ENCODE measurements around the gene TCF12. TPM values are rescaled to one million over a fixed set of nuclear protein-coding genes. Genes with fewer than 3 reads are reported as not detected.

TCF12 gene
- polyA plus RNA-seq, 4 donors = 15.4 to 62.0 (median 18.5) TPM

DNA sequence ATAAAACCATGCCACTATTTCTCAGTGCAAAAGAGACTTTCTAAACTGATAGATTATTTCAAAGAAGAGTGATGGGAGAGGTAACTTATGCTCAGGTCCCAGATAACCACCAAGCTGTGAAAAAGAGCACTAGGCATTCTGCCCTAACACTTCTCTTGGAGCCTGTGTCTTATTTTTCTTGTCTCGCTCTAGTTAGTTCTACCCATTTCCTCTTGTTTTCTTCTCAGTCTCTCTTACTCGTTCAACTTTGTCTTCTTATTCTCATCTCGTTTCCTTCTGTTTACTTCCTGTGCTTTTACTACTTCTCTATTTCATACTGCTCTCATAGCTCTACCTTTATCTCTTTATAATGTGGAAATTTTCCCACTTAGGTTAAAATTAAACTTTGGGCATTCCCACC lies 366.1 kb downstream of the TCF12 start:
- no peak for FAIRE-seq
- Histone ChIP-seq H3K27me3 (ENCODE audit: control insufficient read depth in 3 of 3, insufficient read depth in 3 of 3, low read length in 3 of 3) (no peaks in the 10 kb centered on the region), H3K4me3 (ENCODE audit: low read depth in 1 of 3, low read length in 3 of 3) (no peak overlapping the region), H3K4me1 (ENCODE audit: control insufficient read depth in 3 of 3, insufficient read depth in 2 of 3, low read depth in 1 of 3, low read length in 2 of 3) (no peaks in the 10 kb centered on the region), H3K9me3 (ENCODE audit: control insufficient read depth in 2 of 2, insufficient read depth in 1 of 2, low read depth in 1 of 2, low read length in 1 of 2) (no peaks in the 10 kb centered on the region), H3K27ac (ENCODE audit: low read depth in 1 of 3, low read length in 2 of 3) (no peak overlapping the region), H3K36me3 (ENCODE audit: control insufficient read depth in 3 of 3, insufficient read depth in 2 of 3, low read depth in 1 of 3, low read length in 3 of 3) (peaks cover 10 to 31% (median 12%) of the 10 kb centered on the region in 3 donors)
- WGBS, 3 donors = 51 to 56% (median 54%) methylated on average over 3 of the region's 3 CpGs
- no peak for DNase-seq

DNA sequence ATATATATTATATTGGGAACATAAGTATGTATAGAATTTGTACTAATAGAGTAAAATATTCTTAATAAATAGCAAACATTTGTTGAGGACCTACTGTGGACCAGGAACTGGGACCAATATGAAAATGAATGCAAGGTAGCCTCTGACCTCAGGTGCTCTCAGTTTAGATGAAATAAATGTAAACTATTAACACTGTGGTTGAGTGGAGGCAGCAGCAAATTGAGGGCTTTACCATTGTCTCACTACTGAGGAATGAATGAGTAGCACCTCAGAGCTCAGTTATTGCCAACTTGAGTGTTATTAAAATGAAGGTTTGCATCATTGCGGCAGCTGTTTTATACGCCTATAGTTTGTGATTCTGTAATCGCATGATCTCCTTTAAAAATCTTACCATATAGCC lies 366.9 kb downstream of the TCF12 start:
- H3K36me3 ChIP-seq (ENCODE audit: control insufficient read depth in 3 of 3, insufficient read depth in 2 of 3, low read depth in 1 of 3, low read length in 3 of 3) = peaks cover 12 to 31% (median 13%) of the 10 kb centered on the region in 3 donors
- H3K9me3 ChIP-seq (ENCODE audit: control insufficient read depth in 2 of 2, insufficient read depth in 1 of 2, low read depth in 1 of 2, low read length in 1 of 2) = no peaks in the 10 kb centered on the region
- no peak overlapping the region for H3K4me3 ChIP-seq (ENCODE audit: low read depth in 1 of 3, low read length in 3 of 3)
- no peaks in the 10 kb centered on the region for H3K27me3 ChIP-seq (ENCODE audit: control insufficient read depth in 3 of 3, insufficient read depth in 3 of 3, low read length in 3 of 3)
- no peaks in the 10 kb centered on the region for H3K4me1 ChIP-seq (ENCODE audit: control insufficient read depth in 3 of 3, insufficient read depth in 2 of 3, low read depth in 1 of 3, low read length in 2 of 3)
- no peak overlapping the region for H3K27ac ChIP-seq (ENCODE audit: low read depth in 1 of 3, low read length in 2 of 3)
- FAIRE-seq (no peak), DNase-seq (no peak)
- 93 to 98% (median 95%) methylated on average over 3 of the region's 3 CpGs for WGBS, 3 donors

DNA sequence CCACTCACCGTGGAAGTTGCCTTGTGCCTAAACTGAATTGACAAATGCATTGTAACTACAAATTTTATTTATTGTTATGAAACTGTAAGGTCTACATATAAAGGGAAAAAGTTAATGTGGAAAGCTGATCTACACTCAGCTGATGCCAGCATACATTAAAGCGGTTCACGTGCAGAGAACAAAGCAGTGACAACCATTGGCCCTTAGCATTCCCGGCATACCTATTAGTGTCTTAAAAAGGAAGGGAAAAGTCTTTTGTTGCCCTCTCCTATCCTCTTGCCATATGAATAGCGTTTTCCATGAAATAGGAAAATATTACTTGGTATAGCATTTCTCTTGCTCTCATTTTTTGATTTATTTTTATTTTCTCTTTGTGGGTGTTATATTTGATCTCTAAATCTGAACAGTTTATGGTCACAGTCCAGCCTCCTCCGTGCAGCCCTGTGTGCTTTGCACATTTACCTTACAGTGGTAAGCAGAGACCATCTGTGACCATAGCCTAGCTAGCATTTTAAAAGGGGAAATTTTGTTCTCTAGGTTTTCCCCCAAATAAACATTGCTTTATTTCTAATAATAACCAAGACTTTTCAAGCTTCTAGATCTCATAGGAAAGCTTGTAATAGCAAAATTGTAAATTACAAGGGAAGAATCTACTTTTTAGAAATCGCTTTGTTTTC lies 368.1 kb downstream of the TCF12 start:
- 90 to 98% (median 94%) methylated on average over 7 of the region's 7 CpGs for WGBS, 3 donors
- FAIRE-seq = no peak
- no peak for DNase-seq
- no peaks in the 10 kb centered on the region for H3K4me1 ChIP-seq (ENCODE audit: control insufficient read depth in 3 of 3, insufficient read depth in 2 of 3, low read depth in 1 of 3, low read length in 2 of 3)
- no peak overlapping the region for H3K4me3 ChIP-seq (ENCODE audit: low read depth in 1 of 3, low read length in 3 of 3)
- no peaks in the 10 kb centered on the region for H3K27me3 ChIP-seq (ENCODE audit: control insufficient read depth in 3 of 3, insufficient read depth in 3 of 3, low read length in 3 of 3)
- H3K36me3 ChIP-seq (ENCODE audit: control insufficient read depth in 3 of 3, insufficient read depth in 2 of 3, low read depth in 1 of 3, low read length in 3 of 3) = peaks cover 10 to 33% (median 13%) of the 10 kb centered on the region in 3 donors
- H3K27ac ChIP-seq (ENCODE audit: low read depth in 1 of 3, low read length in 2 of 3) = no peak overlapping the region
- H3K9me3 ChIP-seq (ENCODE audit: control insufficient read depth in 2 of 2, insufficient read depth in 1 of 2, low read depth in 1 of 2, low read length in 1 of 2) = no peaks in the 10 kb centered on the region

GRCh38 chr15:57287123-57287521 lies 368.7 kb downstream of the TCF12 start:
- Histone ChIP-seq H3K27ac (ENCODE audit: low read depth in 1 of 3, low read length in 2 of 3) (no peak overlapping the region), H3K36me3 (ENCODE audit: control insufficient read depth in 3 of 3, insufficient read depth in 2 of 3, low read depth in 1 of 3, low read length in 3 of 3) (peaks cover 10 to 34% (median 13%) of the 10 kb centered on the region in 3 donors), H3K9me3 (ENCODE audit: control insufficient read depth in 2 of 2, insufficient read depth in 1 of 2, low read depth in 1 of 2, low read length in 1 of 2) (no peaks in the 10 kb centered on the region), H3K4me3 (ENCODE audit: low read depth in 1 of 3, low read length in 3 of 3) (no peak overlapping the region), H3K4me1 (ENCODE audit: control insufficient read depth in 3 of 3, insufficient read depth in 2 of 3, low read depth in 1 of 3, low read length in 2 of 3) (no peaks in the 10 kb centered on the region), H3K27me3 (ENCODE audit: control insufficient read depth in 3 of 3, insufficient read depth in 3 of 3, low read length in 3 of 3) (no peaks in the 10 kb centered on the region)
- no peak for DNase-seq
- no peak for FAIRE-seq
- 64 to 77% (median 70%) methylated on average over 2 of the region's 2 CpGs for WGBS, 3 donors

DNA sequence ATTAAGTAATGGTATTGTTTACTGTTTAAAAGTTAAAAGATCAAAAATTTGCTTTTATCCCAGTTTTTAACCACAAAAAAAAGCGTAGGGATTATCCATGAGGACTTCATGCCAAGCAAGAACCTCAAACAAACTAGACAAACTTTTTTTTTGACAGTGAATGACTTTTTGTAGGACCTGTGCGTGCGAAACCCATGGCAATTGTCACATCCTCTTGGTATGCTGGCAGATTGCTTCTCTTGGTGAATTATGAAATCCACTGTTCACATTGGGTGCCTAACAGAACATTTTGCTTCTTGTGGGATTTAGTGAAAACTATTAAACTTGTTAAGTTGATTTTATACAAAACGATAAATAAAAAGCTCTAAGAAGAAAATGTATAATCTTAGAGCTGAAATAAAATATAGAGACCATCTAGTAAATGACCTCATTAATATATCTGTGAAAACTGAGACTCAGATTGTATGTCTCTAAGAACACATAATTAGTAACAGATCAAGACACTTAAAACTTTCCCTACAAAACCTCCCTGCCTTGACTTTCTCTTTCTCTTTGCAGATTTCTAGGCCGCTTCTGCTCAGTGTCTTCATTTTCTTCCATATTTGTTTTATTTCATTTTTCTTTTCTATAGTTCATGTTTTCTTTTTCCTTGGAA lies 370.6 kb downstream of the TCF12 start:
- peaks cover 8 to 26% (median 10%) of the 10 kb centered on the region in 3 donors for H3K36me3 ChIP-seq (ENCODE audit: control insufficient read depth in 3 of 3, insufficient read depth in 2 of 3, low read depth in 1 of 3, low read length in 3 of 3)
- DNase-seq (no peak), FAIRE-seq (no peak)
- H3K27me3 ChIP-seq (ENCODE audit: control insufficient read depth in 3 of 3, insufficient read depth in 3 of 3, low read length in 3 of 3) = no peaks in the 10 kb centered on the region
- peak overlapping the region in 1 of 3 donors; percentile 11 for H3K27ac ChIP-seq (ENCODE audit: low read depth in 1 of 3, low read length in 2 of 3)
- 69 to 86% (median 82%) methylated on average over 5 of the region's 5 CpGs for WGBS, 3 donors
- no peak overlapping the region for H3K4me3 ChIP-seq (ENCODE audit: low read depth in 1 of 3, low read length in 3 of 3)
- H3K4me1 ChIP-seq (ENCODE audit: control insufficient read depth in 3 of 3, insufficient read depth in 2 of 3, low read depth in 1 of 3, low read length in 2 of 3) = no peaks in the 10 kb centered on the region
- no peaks in the 10 kb centered on the region for H3K9me3 ChIP-seq (ENCODE audit: control insufficient read depth in 2 of 2, insufficient read depth in 1 of 2, low read depth in 1 of 2, low read length in 1 of 2)

DNA sequence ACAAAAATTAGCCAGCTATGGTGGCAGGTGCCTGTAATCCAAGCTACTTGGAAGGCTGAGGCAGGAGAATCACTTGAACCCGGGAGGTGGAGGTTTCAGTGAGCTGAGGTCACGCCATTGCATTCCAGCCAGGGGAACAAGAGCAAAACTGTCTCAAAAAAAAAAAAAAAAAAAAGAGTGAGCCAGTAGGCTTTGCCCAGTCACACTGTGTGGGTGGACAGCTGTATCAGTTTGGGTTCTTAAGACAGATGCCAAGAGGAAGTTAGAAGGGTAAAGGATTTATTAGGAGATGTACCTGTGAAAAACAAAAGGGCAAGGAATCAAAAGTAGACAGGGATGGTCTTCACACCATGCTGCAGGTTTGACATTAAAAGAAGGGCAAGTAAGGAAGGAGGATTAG lies 371.7 kb downstream of the TCF12 start:
- DNase-seq (no peak), FAIRE-seq (no peak)
- no peak overlapping the region for H3K27ac ChIP-seq (ENCODE audit: low read depth in 1 of 3, low read length in 2 of 3)
- no peak overlapping the region for H3K4me3 ChIP-seq (ENCODE audit: low read depth in 1 of 3, low read length in 3 of 3)
- WGBS, 3 donors = 92 to 98% (median 95%) methylated on average over 2 of the region's 2 CpGs
- H3K4me1 ChIP-seq (ENCODE audit: control insufficient read depth in 3 of 3, insufficient read depth in 2 of 3, low read depth in 1 of 3, low read length in 2 of 3) = no peaks in the 10 kb centered on the region
- H3K27me3 ChIP-seq (ENCODE audit: control insufficient read depth in 3 of 3, insufficient read depth in 3 of 3, low read length in 3 of 3) = no peaks in the 10 kb centered on the region
- H3K9me3 ChIP-seq (ENCODE audit: control insufficient read depth in 2 of 2, insufficient read depth in 1 of 2, low read depth in 1 of 2, low read length in 1 of 2) = no peaks in the 10 kb centered on the region
- H3K36me3 ChIP-seq (ENCODE audit: control insufficient read depth in 3 of 3, insufficient read depth in 2 of 3, low read depth in 1 of 3, low read length in 3 of 3) = peaks cover 8 to 22% (median 10%) of the 10 kb centered on the region in 3 donors

GRCh38 chr15:57290826-57291225 lies 372.4 kb downstream of the TCF12 start:
- H3K4me3 ChIP-seq (ENCODE audit: low read depth in 1 of 3, low read length in 3 of 3) = no peak overlapping the region
- no peak for FAIRE-seq
- no peak overlapping the region for H3K27ac ChIP-seq (ENCODE audit: low read depth in 1 of 3, low read length in 2 of 3)
- H3K36me3 ChIP-seq (ENCODE audit: control insufficient read depth in 3 of 3, insufficient read depth in 2 of 3, low read depth in 1 of 3, low read length in 3 of 3) = peaks cover 4 to 20% (median 10%) of the 10 kb centered on the region in 3 donors
- H3K9me3 ChIP-seq (ENCODE audit: control insufficient read depth in 2 of 2, insufficient read depth in 1 of 2, low read depth in 1 of 2, low read length in 1 of 2) = no peaks in the 10 kb centered on the region
- H3K27me3 ChIP-seq (ENCODE audit: control insufficient read depth in 3 of 3, insufficient read depth in 3 of 3, low read length in 3 of 3) = no peaks in the 10 kb centered on the region
- 92 to 95% (median 92%) methylated on average over 4 of the region's 4 CpGs for WGBS, 3 donors
- no peaks in the 10 kb centered on the region for H3K4me1 ChIP-seq (ENCODE audit: control insufficient read depth in 3 of 3, insufficient read depth in 2 of 3, low read depth in 1 of 3, low read length in 2 of 3)
- no peak for DNase-seq

GRCh38 chr15:57296473-57297162 lies 378.2 kb downstream of the TCF12 start:
- WGBS, 3 donors = 12 to 60% (median 37%) methylated on average over 9 of the region's 9 CpGs
- peak in 1 of 2 donors; percentile 71 for DNase-seq
- H3K4me1 ChIP-seq (ENCODE audit: control insufficient read depth in 3 of 3, insufficient read depth in 2 of 3, low read depth in 1 of 3, low read length in 2 of 3) = peaks cover 0 to 7% (median 0%) of the 10 kb centered on the region in 3 donors
- no peaks in the 10 kb centered on the region for H3K27me3 ChIP-seq (ENCODE audit: control insufficient read depth in 3 of 3, insufficient read depth in 3 of 3, low read length in 3 of 3)
- H3K4me3 ChIP-seq (ENCODE audit: low read depth in 1 of 3, low read length in 3 of 3) = no peak overlapping the region
- H3K27ac ChIP-seq (ENCODE audit: low read depth in 1 of 3, low read length in 2 of 3) = peak overlapping the region in 1 of 3 donors; percentile 84
- peaks cover 0 to 2% (median 0%) of the 10 kb centered on the region in 3 donors for H3K36me3 ChIP-seq (ENCODE audit: control insufficient read depth in 3 of 3, insufficient read depth in 2 of 3, low read depth in 1 of 3, low read length in 3 of 3)
- H3K9me3 ChIP-seq (ENCODE audit: control insufficient read depth in 2 of 2, insufficient read depth in 1 of 2, low read depth in 1 of 2, low read length in 1 of 2) = no peaks in the 10 kb centered on the region
- FAIRE-seq = no peak

All from small intestine (tissue), 7 donors.